ENCODE data around the gene NPEPPS.
A peak's percentile ranks its signal among the peaks of the same experiment; 100 is the strongest.

Gene NPEPPS

GRCh38 chr17:47641202-47641601 is 110.3 kb downstream of the NPEPPS start:
- peaks cover 15% of the 10 kb centered on the region for H3K36me3 ChIP-seq
- H3K4me1 ChIP-seq (ENCODE audit: control insufficient read depth in 1 of 2, insufficient read depth in 1 of 2, low read depth in 1 of 2, low read length in 1 of 2) = peaks cover 28 to 32% of the 10 kb centered on the region in 2 experiments
- H3K27ac ChIP-seq = no peak overlapping the region
- no peaks in the 10 kb centered on the region for H3K27me3 ChIP-seq
- no peak overlapping the region for H3K4me3 ChIP-seq (ENCODE audit: low read depth in 1 of 2, low read length in 1 of 2)
- TF ChIP-seq, protein P1, sequence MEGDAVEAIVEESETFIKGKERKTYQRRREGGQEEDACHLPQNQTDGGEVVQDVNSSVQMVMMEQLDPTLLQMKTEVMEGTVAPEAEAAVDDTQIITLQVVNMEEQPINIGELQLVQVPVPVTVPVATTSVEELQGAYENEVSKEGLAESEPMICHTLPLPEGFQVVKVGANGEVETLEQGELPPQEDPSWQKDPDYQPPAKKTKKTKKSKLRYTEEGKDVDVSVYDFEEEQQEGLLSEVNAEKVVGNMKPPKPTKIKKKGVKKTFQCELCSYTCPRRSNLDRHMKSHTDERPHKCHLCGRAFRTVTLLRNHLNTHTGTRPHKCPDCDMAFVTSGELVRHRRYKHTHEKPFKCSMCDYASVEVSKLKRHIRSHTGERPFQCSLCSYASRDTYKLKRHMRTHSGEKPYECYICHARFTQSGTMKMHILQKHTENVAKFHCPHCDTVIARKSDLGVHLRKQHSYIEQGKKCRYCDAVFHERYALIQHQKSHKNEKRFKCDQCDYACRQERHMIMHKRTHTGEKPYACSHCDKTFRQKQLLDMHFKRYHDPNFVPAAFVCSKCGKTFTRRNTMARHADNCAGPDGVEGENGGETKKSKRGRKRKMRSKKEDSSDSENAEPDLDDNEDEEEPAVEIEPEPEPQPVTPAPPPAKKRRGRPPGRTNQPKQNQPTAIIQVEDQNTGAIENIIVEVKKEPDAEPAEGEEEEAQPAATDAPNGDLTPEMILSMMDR (IDR thresholded peaks at IDR 0.05) = no peak
- H3K9me3 ChIP-seq = no peaks in the 10 kb centered on the region

DNA sequence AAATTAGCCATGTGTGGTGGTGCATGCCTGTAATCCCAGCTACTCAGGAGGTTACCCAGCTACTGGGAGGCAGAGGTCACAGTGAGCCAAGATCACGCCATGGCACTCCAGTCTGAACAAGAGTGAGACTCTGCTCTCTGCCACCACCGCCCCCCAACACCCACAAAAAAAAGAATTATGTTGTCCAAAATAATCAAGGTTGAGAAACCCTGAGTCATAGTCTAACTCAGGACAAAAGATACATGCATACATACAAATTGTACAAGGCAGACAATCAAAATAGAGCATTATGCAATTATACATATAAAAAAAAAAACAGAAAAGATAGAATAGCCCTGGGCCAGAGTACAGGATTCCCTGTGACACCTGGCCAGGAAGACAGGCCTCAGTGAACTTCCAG is 112.2 kb downstream of the NPEPPS start:
- Histone ChIP-seq H3K4me3 (ENCODE audit: low read depth in 1 of 2, low read length in 1 of 2) (no peak overlapping the region), H3K36me3 (peaks cover 1% of the 10 kb centered on the region), H3K4me1 (ENCODE audit: control insufficient read depth in 1 of 2, insufficient read depth in 1 of 2, low read depth in 1 of 2, low read length in 1 of 2) (peaks cover 47 to 51% of the 10 kb centered on the region in 2 experiments), H3K27me3 (no peaks in the 10 kb centered on the region), H3K9me3 (no peaks in the 10 kb centered on the region), H3K27ac (peak overlapping the region; percentile 56)
- TF ChIP-seq, protein P1 (IDR thresholded peaks at IDR 0.05) = no peak

- Histone ChIP-seq H3K9me3 (no peaks in the 10 kb centered on the region), H3K4me1 (ENCODE audit: control insufficient read depth in 1 of 2, insufficient read depth in 1 of 2, low read depth in 1 of 2, low read length in 1 of 2) (peaks cover 58 to 62% of the 10 kb centered on the region in 2 experiments), H3K36me3 (no peaks in the 10 kb centered on the region), H3K27me3 (no peaks in the 10 kb centered on the region), H3K27ac (peak overlapping the region; percentile 56), H3K4me3 (ENCODE audit: low read depth in 1 of 2, low read length in 1 of 2) (no peak overlapping the region)
- TF ChIP-seq, protein P1 (IDR thresholded peaks at IDR 0.05) = no peak
Observed at GRCh38 chr17:47644324-47644723, 113.4 kb downstream of the NPEPPS start.

GRCh38 chr17:47649153-47649971 is 118.5 kb downstream of the NPEPPS start, which contains the start of gene KPNB1:
TSS of gene KPNB1 (plus strand) at chr17:47649919. CDS start at chr17:47650245, 326 bp downstream.
- Histone ChIP-seq H3K4me3 (ENCODE audit: low read depth in 1 of 2, low read length in 1 of 2) (peak within 1 kb of the TSS; percentile 97 to 99), H3K36me3 (peaks cover 31% of the 10 kb centered on the region), H3K9me3 (no peaks in the 10 kb centered on the region), H3K27me3 (no peaks in the 10 kb centered on the region), H3K4me1 (ENCODE audit: control insufficient read depth in 1 of 2, insufficient read depth in 1 of 2, low read depth in 1 of 2, low read length in 1 of 2) (peaks cover 80 to 82% of the 10 kb centered on the region in 2 experiments), H3K27ac (peak within 1 kb of the TSS; percentile 94)
- TF ChIP-seq, protein P1 (IDR thresholded peaks at IDR 0.05) = peak; percentile 21

- Histone ChIP-seq H3K9me3 (no peaks in the 10 kb centered on the region), H3K4me3 (ENCODE audit: low read depth in 1 of 2, low read length in 1 of 2) (peak overlapping the region; percentile 97 to 99), H3K4me1 (ENCODE audit: control insufficient read depth in 1 of 2, insufficient read depth in 1 of 2, low read depth in 1 of 2, low read length in 1 of 2) (peaks cover 74 to 75% of the 10 kb centered on the region in 2 experiments), H3K36me3 (peaks cover 38% of the 10 kb centered on the region), H3K27me3 (no peaks in the 10 kb centered on the region), H3K27ac (peak overlapping the region; percentile 94)
- TF ChIP-seq, protein P1 (IDR thresholded peaks at IDR 0.05) = no peak
Observed at GRCh38 chr17:47649972-47650524, 119.1 kb downstream of the NPEPPS start.

Data from neutrophil (primary cell).